ENCODE data around the gene KDM6B. TPM values are rescaled to one million over a fixed set of nuclear protein-coding genes. Genes with fewer than 3 reads are reported as not detected.

Gene KDM6B
- total RNA-seq, 2 donors from 2014 or later = 53.3 to 60.3 TPM

DNA sequence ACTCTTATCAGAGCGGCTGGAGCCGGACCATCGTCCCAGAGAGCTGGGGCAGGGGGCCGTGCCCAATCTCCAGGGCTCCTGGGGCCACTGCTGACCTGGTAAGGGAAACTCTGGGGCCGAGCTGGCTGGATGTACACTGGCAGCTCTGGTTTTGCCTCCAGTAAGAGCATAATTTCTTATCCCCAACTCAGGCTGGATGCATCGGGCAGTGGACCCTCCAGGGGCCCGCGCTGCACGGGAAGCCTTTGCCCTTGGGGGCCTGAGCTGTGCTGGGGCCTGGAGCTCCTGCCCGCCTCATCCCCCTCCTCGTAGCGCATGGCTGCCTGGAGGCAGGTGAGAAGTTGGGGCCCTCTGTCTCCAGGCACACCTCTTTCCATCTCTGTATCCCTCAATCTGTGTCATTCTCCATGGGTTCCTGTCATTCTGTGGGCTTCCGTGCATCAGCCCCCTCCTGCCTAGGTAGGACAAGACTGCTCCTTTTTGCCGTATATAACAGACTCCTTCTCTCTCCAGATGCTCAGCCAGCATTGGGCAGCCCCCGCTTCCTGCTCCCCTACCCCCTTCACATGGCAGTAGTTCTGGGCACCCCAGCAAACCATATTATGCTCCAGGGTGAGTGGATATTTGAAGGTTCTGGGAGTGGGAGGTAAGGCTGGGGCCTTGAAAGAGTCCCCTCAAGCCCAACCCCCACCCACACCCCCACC lies 11.5 kb downstream of the KDM6B start:
- TF ChIP-seq, protein P1, sequence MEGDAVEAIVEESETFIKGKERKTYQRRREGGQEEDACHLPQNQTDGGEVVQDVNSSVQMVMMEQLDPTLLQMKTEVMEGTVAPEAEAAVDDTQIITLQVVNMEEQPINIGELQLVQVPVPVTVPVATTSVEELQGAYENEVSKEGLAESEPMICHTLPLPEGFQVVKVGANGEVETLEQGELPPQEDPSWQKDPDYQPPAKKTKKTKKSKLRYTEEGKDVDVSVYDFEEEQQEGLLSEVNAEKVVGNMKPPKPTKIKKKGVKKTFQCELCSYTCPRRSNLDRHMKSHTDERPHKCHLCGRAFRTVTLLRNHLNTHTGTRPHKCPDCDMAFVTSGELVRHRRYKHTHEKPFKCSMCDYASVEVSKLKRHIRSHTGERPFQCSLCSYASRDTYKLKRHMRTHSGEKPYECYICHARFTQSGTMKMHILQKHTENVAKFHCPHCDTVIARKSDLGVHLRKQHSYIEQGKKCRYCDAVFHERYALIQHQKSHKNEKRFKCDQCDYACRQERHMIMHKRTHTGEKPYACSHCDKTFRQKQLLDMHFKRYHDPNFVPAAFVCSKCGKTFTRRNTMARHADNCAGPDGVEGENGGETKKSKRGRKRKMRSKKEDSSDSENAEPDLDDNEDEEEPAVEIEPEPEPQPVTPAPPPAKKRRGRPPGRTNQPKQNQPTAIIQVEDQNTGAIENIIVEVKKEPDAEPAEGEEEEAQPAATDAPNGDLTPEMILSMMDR (conservative IDR thresholded peaks at IDR 0.05) = no peak
- H3K9me3 Mint-ChIP-seq = no peaks in the 10 kb centered on the region
- H3K4me3 Mint-ChIP-seq = peak overlapping the region; percentile 82
- 91 to 95% methylated on average over 9 to 15 of the region's 15 CpGs for WGBS, 2 experiments (ENCODE audit: insufficient coverage in 1 of 2, insufficient read length in 1 of 2)
- peaks cover 13% of the 10 kb centered on the region for H3K4me1 Mint-ChIP-seq
- Histone ChIP-seq H3K4me3 (ENCODE audit: low read length) (peak overlapping the region; percentile 93), H3K4me1 (ENCODE audit: control insufficient read depth, insufficient read depth, low read length) (peaks cover 6% of the 10 kb centered on the region), H3K36me3 (ENCODE audit: control insufficient read depth, insufficient read depth, low read length) (peaks cover 37% of the 10 kb centered on the region), H3K27ac (ENCODE audit: low read depth, low read length) (no peak overlapping the region), H3K9me3 (ENCODE audit: control insufficient read depth, low read length) (no peaks in the 10 kb centered on the region), H3K9ac (ENCODE audit: extremely low read depth, low read length, poor library complexity, severe bottlenecking) (peak overlapping the region; percentile 25), H3K27me3 (ENCODE audit: control insufficient read depth, insufficient read depth, low read length, poor library complexity, severe bottlenecking) (no peaks in the 10 kb centered on the region)
- DNase-seq = no peak
- H3K27me3 Mint-ChIP-seq (ENCODE audit: insufficient read depth) = peaks cover 2% of the 10 kb centered on the region
- H3K36me3 Mint-ChIP-seq (ENCODE audit: low read depth) = peaks cover 33% of the 10 kb centered on the region
- no peak overlapping the region for H3K27ac Mint-ChIP-seq

DNA sequence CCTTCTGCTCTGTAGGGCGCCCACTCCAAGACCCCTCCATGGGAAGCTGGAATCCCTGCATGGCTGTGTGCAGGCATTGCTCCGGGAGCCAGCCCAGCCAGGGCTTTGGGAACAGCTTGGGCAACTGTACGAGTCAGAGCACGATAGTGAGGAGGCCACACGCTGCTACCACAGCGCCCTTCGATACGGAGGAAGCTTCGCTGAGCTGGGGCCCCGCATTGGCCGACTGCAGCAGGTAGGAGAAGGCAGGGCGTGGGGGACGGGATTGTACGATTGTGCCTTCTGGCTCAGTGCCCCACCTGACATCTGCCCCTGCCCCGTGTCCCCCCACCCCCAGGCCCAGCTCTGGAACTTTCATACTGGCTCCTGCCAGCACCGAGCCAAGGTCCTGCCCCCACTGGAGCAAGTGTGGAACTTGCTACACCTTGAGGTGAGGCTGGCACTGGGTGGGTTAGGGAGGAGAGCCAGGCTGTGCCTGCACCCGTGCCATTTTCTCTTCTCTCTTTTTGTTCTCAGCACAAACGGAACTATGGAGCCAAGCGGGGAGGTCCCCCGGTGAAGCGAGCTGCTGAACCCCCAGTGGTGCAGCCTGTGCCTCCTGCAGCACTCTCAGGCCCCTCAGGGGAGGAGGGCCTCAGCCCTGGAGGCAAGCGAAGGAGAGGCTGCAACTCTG lies 12.2 kb downstream of the KDM6B start:
- Histone ChIP-seq H3K4me3 (ENCODE audit: low read length) (no peak overlapping the region), H3K4me1 (ENCODE audit: control insufficient read depth, insufficient read depth, low read length) (no peaks in the 10 kb centered on the region), H3K27ac (ENCODE audit: low read depth, low read length) (no peak overlapping the region), H3K9ac (ENCODE audit: extremely low read depth, low read length, poor library complexity, severe bottlenecking) (no peak overlapping the region), H3K27me3 (ENCODE audit: control insufficient read depth, insufficient read depth, low read length, poor library complexity, severe bottlenecking) (no peaks in the 10 kb centered on the region), H3K9me3 (ENCODE audit: control insufficient read depth, low read length) (no peaks in the 10 kb centered on the region), H3K36me3 (ENCODE audit: control insufficient read depth, insufficient read depth, low read length) (peaks cover 38% of the 10 kb centered on the region)
- no peak overlapping the region for H3K4me3 Mint-ChIP-seq
- no peaks in the 10 kb centered on the region for H3K9me3 Mint-ChIP-seq
- H3K36me3 Mint-ChIP-seq (ENCODE audit: low read depth) = peaks cover 34% of the 10 kb centered on the region
- TF ChIP-seq, protein P1 (conservative IDR thresholded peaks at IDR 0.05) = no peak
- no peak overlapping the region for H3K27ac Mint-ChIP-seq
- H3K27me3 Mint-ChIP-seq (ENCODE audit: insufficient read depth) = no peaks in the 10 kb centered on the region
- peaks cover 6% of the 10 kb centered on the region for H3K4me1 Mint-ChIP-seq
- DNase-seq = peak; percentile 40
- WGBS, 2 experiments (ENCODE audit: insufficient coverage in 1 of 2, insufficient read length in 1 of 2) = 87 to 95% methylated on average over 9 to 22 of the region's 22 CpGs

- no peak overlapping the region for H3K4me3 Mint-ChIP-seq
- Histone ChIP-seq H3K9me3 (ENCODE audit: control insufficient read depth, low read length) (no peaks in the 10 kb centered on the region), H3K27me3 (ENCODE audit: control insufficient read depth, insufficient read depth, low read length, poor library complexity, severe bottlenecking) (no peaks in the 10 kb centered on the region), H3K4me3 (ENCODE audit: low read length) (no peak overlapping the region), H3K27ac (ENCODE audit: low read depth, low read length) (no peak overlapping the region), H3K36me3 (ENCODE audit: control insufficient read depth, insufficient read depth, low read length) (peaks cover 44% of the 10 kb centered on the region), H3K4me1 (ENCODE audit: control insufficient read depth, insufficient read depth, low read length) (no peaks in the 10 kb centered on the region), H3K9ac (ENCODE audit: extremely low read depth, low read length, poor library complexity, severe bottlenecking) (no peak overlapping the region)
- peaks cover 3% of the 10 kb centered on the region for H3K27me3 Mint-ChIP-seq (ENCODE audit: insufficient read depth)
- no peak overlapping the region for H3K27ac Mint-ChIP-seq
- H3K9me3 Mint-ChIP-seq = no peaks in the 10 kb centered on the region
- peaks cover 9% of the 10 kb centered on the region for H3K4me1 Mint-ChIP-seq
- H3K36me3 Mint-ChIP-seq (ENCODE audit: low read depth) = peaks cover 37% of the 10 kb centered on the region
- peak; percentile 38 for DNase-seq
- WGBS, 2 experiments (ENCODE audit: insufficient coverage in 1 of 2, insufficient read length in 1 of 2) = 92 to 97% methylated on average over 13 to 34 of the region's 34 CpGs
- TF ChIP-seq, protein P1 (conservative IDR thresholded peaks at IDR 0.05) = no peak
Measured at GRCh38 chr17:7846765-7847661, 13.0 kb downstream of the KDM6B start.

Data from endodermal cell (in vitro differentiated cells).